ENCODE results near the gene IFFO2.

DNA sequence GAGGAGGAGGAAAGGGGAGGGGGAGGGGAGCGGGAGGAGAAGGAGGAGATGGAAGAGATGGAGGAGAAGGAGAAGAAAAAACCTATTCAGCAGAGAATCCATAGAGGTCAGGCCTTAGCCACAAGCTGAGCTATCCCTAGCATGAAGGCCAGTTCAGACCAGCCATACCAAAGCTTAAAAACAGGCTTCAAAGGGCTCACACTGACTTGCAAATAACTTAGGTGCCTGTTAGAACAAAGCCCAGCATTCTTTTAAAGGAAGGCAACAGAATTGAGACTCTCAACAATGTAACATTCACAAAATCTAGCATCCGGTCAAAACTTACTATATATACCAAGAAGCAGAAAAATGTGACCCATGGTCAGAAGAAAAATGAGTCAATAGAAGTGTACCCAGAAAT is 43.6 kb upstream of the IFFO2 start:
- TF ChIP-seq CTCF (IDR thresholded peaks at IDR 0.05) (no peak), ZFX (IDR thresholded peaks at IDR 0.05; ENCODE audit: borderline replicate concordance) (no peak)

All from 22Rv1 (cell line).